SK-MEL-5 (cell line): ENCODE data around the gene RALGAPA1. TPM values are rescaled to one million over a fixed set of nuclear protein-coding genes. Genes with fewer than 3 reads are reported as not detected.
A peak's percentile ranks its signal among the peaks of the same experiment; 100 is the strongest.

Experiments used
- DNase-seq: peaks from one replicate; pipeline ENCODE4 v3.0.0-alpha.2; 2016; ENCODE audit warnings: low read depth, low spot score
- in situ Hi-C: cut with HindIII; loops from 2 replicates; pipeline ENCODE4 v1.10.0; 2016; ENCODE audit warnings: low sequenced_read_pairs, high pct_unique_total_duplicates, low pct_unique_long_range_greater_than_20kb
- small RNA-seq, 2 experiments: library from RNA; depleted of rRNA; stranded (forward); fragments of <200 nt; gene quantifications; one replicate each; pipeline ENCODE3, GENCODE V24; 2014
- total RNA-seq: library from RNA; depleted of rRNA; stranded (reverse); fragments of >200 nt; shearing (Covaris generic); gene quantifications from 2 replicates; pipeline ENCODE4 v1.2.3, GENCODE V29; 2014; rRNA removed

RALGAPA1 gene
- total RNA-seq, 1 experiment from 2014 or later: 18.7 TPM

DNA sequence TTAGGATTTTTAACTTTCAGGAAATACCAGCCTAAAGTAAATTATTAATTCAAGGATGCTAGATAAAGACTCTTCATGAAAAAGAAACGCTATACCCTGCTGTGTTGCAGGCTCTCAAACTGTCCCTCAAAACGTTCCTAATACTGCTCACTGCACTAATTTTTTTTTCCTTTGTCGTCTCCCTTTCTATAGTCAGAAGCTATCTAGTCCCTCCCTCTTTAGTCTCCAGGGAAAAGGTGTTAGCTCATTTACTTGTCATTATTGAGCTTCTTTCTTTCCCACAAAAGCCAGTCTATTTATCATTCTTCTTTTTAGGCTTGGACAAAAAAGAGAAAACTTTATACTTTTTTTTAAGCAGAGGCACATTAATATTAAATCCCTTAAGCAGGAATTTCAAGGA is 305.4 kb downstream of the RALGAPA1 start:
- in situ Hi-C loops: no loop called here

DNA sequence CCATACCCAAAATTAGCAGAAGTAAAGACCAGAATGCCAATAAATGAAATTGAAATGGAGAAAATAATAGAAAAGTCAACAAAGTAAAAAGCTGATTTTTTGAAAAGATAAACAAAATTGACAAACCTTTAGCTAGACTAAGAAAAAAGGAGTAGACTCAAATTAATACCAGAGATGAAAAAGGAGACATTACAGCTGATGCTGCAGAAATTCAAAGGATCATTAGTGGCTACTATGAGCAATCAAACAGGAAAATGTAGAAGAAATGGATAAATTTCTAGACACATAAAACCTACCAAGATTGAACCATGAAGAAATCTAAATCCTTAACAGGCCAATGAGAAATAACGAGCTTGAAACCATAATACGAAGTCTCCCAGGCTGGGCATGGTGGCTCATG is 309.9 kb downstream of the RALGAPA1 start:
- no peak for DNase-seq
- in situ Hi-C loops: no loop called here

More for the DNA sequence above, 305.4 kb downstream of the RALGAPA1 start:
- no peak for DNase-seq

DNA sequence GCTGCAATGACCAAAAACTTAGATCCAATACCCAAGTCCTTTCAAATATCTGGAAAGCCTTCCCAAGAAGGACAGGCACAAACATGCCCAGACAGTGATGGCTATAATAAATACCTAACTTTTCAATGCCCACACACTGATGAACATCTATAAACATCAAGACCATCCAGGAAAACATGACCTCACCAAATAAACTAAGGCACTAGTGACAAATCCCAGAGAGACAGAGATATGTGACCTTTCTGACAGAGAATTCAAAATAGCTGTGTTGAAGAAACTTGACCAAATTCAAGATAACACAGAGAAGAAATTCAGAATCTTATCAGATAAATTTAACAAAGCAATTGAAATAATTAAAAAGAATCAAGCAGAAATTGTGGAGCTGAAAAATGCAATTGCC is 313.8 kb downstream of the RALGAPA1 start:
- in situ Hi-C loops: no loop called here
- DNase-seq: no peak

DNA sequence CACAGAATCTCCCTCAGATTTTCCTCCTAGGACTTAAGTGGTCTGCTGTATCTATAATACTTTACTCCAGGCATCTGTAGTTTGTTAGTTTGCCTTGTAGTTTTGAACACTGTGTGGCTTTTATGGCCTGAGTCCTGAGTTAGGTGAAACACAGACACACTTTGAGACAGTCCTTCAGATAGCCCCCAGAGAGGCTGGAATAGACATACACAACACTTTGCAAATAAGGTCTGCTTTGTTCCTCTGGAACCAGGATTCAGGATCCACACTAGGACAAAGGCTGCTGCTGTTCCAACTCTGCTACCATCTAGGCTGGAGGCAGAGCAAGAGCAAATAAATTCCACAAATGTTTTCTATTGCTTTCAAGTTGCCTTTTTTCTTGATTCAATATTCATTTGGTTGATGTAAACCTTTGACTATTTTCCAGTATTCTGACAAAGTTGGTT is 316.5 kb downstream of the RALGAPA1 start:
- in situ Hi-C loops: no loop called here

More for the DNA sequence above, 316.5 kb downstream of the RALGAPA1 start:
- DNase-seq: peak; percentile 92

Small RNA genes lying within 50 kb of the gene (small RNA-seq; reads per million reads assigned to genes)
- 0 reads per million in 2 experiments for gene RF00322

Other genes with a start within 250 kb of the RALGAPA1 start
- gene BRMS1L, start 17.0 kb upstream of the RALGAPA1 start, total RNA-seq: 3.5 and 4.0 TPM in 2 replicates